GM12892 (cell line): ENCODE results near the gene PSMB7.

Experiments
- POLR2A ChIP-seq: IDR thresholded peaks from 2 replicates; pipeline ENCODE4 v1.6.1; 2011; ENCODE audit warnings: low read depth, low read length, control low read depth
- POLR2AphosphoS5 ChIP-seq: IDR thresholded peaks from 2 replicates; pipeline ENCODE4 v1.6.1; 2011; ENCODE audit warnings: low read depth, low read length, control low read depth
- TAF1 ChIP-seq: IDR thresholded peaks from 2 replicates; pipeline ENCODE4 v1.6.1; 2011; ENCODE audit warnings: low read depth, mild to moderate bottlenecking, control low read depth, low read length, borderline replicate concordance

- no peak for TF ChIP-seq POLR2A
- TF ChIP-seq POLR2AphosphoS5, result no peak
- no peak for TF ChIP-seq TAF1
Measured at GRCh38 chr9:124409410-124409809, 5.8 kb downstream of the PSMB7 start.
